HFF-Myc (cell line): Measurements from ENCODE around the gene CRIM1.
A peak's percentile ranks its signal among the peaks of the same experiment; 100 is the strongest.

Experiments
- DNase-seq: peaks from one replicate; pipeline ENCODE4 v3.0.0-alpha.2; 2011; ENCODE audit warnings: low read depth; ENCODE audit errors: extremely low read depth
- H3K4me3 ChIP-seq: replicated peaks from 2 replicates; pipeline ENCODE4 v1.5.1; 2011; ENCODE audit warnings: low read depth, mild to moderate bottlenecking, control low read depth, low read length
- CTCF ChIP-seq: IDR thresholded peaks from 2 replicates; pipeline ENCODE4 v1.5.1; 2012; ENCODE audit warnings: mild to moderate bottlenecking, low read depth, low read length, control low read depth; ENCODE audit errors: missing control alignments

The CRIM1 gene

GRCh38 chr2:36486521-36487044 lies 131.0 kb downstream of the CRIM1 start:
- no peak for TF ChIP-seq CTCF
- no peak for DNase-seq
- no peak overlapping the region for H3K4me3 ChIP-seq

DNA sequence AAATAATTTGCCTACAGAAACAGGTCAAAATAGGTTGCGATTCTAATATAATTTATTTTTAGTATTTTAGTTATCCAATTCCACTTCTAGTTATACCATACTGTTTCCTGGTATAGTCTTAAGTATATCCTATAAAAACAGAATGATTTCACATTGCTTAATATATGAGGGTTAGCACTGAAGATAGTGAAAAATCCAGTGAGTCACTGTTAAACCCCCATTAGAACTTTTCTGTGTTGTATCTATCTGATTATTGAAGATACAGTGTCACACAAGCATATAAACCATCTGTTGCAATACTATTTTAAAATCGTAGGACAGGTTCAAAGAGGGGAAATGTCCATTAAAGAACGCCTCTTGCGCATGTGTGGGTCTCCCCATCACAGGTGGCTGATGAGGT lies 132.4 kb downstream of the CRIM1 start:
- TF ChIP-seq CTCF, result no peak
- no peak for DNase-seq
- no peak overlapping the region for H3K4me3 ChIP-seq

- peak; percentile 46 for DNase-seq
- no peak for TF ChIP-seq CTCF
- no peak overlapping the region for H3K4me3 ChIP-seq
Measured at GRCh38 chr2:36489281-36489680, 133.7 kb downstream of the CRIM1 start.

DNA sequence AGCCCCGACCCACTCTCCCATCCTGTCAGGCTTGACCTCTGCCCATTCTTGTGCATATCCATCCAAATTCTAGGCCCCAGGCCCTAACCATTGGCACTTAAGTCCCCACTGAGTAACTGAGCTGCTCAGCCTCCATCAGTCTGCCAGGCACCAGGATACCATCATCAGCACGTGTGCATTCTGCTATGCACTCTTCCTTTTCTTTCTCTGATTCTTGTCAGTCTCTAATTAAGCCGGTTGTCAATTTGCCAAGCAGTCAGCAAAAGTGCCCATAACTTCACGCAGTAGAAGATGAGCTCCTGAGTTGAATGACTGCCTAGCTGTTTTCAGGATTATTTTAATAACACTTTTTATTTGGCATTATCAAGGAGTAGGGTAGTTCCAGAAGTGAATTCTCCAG lies 135.2 kb downstream of the CRIM1 start:
- H3K4me3 ChIP-seq, result no peak overlapping the region
- no peak for TF ChIP-seq CTCF
- DNase-seq, result no peak

DNA sequence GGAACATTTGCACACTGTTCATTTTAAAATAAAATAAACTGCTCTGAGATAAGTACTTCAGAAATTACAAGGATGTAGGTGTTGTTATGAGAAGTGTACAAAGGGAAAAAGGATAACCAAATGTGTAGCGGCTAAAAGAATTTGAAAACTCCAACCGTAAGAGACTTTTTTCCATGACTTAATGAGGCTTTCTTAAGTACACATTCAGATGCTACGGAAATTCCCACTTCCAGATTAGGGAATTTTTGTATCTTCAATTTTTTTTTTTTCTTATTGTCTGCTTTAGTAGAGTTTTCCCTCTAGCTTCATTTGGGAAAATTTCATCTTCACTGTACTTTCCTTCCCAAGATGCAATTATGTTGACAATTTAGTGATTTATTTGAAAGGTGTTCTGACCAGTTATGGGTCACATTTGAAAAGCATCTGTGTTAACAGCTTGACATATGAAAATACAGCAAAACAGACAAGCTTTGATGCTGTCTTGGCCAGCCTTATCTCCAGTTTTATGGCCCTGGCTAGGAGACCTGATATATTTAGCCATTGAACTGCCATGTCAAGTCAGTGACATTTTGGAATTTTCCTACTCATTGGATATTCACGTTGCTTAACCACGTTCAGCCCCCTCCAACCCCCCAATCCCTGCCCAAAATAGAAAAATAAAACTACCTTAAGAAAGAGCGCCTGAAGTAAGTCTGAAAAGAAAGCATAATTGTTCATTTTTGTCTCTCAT lies 136.8 kb downstream of the CRIM1 start:
- no peak overlapping the region for H3K4me3 ChIP-seq
- DNase-seq, result no peak
- no peak for TF ChIP-seq CTCF

DNA sequence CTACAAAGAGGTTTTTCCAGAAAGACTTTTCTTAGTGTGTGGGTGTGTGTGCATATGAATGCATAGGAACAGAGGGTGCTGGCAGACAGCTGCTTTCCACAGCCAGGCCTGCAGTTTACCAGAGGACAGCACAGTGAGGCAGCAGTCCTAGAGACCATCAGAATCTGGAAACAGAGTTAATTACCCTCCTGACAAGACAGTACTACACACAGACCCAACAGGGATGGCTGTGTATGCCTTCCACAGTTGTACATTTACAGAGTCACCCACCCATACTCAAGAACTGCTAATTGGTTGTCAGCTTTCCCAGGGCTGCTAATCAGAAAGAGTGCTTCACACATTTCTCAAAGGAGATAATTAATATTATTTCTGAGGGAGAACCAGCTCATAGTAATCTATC lies 137.7 kb downstream of the CRIM1 start:
- DNase-seq, result no peak
- no peak for TF ChIP-seq CTCF

More for the DNA sequence above, 137.7 kb downstream of the CRIM1 start:
- no peak overlapping the region for H3K4me3 ChIP-seq
